LNCaP clone FGC (cell line): ENCODE measurements around the gene WWC1.

Experiments used
- DNase-seq: peaks from one replicate; pipeline ENCODE4 v3.0.0-alpha.2; 2011; ENCODE audit warnings: low read depth
- H3K4me3 ChIP-seq: 2 replicates; pipeline ENCODE4 v1.5.1; 2011; ENCODE audit warnings: mild to moderate bottlenecking, low read depth, low read length, control low read depth
- CTCF ChIP-seq: IDR thresholded peaks from 2 replicates; pipeline ENCODE4 v1.5.1; 2012; ENCODE audit warnings: mild to moderate bottlenecking; ENCODE audit not compliant: control insufficient read depth, insufficient read depth; ENCODE audit errors: extremely low read depth

The WWC1 gene

GRCh38 chr5:168340487-168340886 lies 49.0 kb downstream of the WWC1 start:
- DNase-seq = no peak
- TF ChIP-seq CTCF = no peak
- no peak overlapping the region for H3K4me3 ChIP-seq

- no peak for DNase-seq
- no peak for TF ChIP-seq CTCF
- no peak overlapping the region for H3K4me3 ChIP-seq
Measured at GRCh38 chr5:168341178-168341577, 49.7 kb downstream of the WWC1 start.

- no peak for DNase-seq
- no peak for TF ChIP-seq CTCF
- no peak overlapping the region for H3K4me3 ChIP-seq
Measured at GRCh38 chr5:168342151-168342825, 50.8 kb downstream of the WWC1 start.

GRCh38 chr5:168342985-168343384 lies 51.5 kb downstream of the WWC1 start:
- DNase-seq = no peak
- TF ChIP-seq CTCF = no peak
- no peak overlapping the region for H3K4me3 ChIP-seq

- H3K4me3 ChIP-seq = peak overlapping the region; percentile 28
- TF ChIP-seq CTCF = no peak
- peak; percentile 72 for DNase-seq
Measured at GRCh38 chr5:168346417-168346816, 55.0 kb downstream of the WWC1 start.

GRCh38 chr5:168347368-168348083 lies 56.1 kb downstream of the WWC1 start:
- no peak for TF ChIP-seq CTCF
- no peak for DNase-seq
- H3K4me3 ChIP-seq = no peak overlapping the region

GRCh38 chr5:168348084-168348414 lies 56.6 kb downstream of the WWC1 start:
- TF ChIP-seq CTCF = no peak
- DNase-seq = peak; percentile 66

More at GRCh38 chr5:168348084-168348414, 56.6 kb downstream of the WWC1 start:
- no peak overlapping the region for H3K4me3 ChIP-seq
